ENCODE data around the gene RASAL1. TPM values are rescaled to one million over a fixed set of nuclear protein-coding genes. Genes with fewer than 3 reads are reported as not detected.

The RASAL1 gene
- total RNA-seq, 4 donors from 2014 or later = not detected

DNA sequence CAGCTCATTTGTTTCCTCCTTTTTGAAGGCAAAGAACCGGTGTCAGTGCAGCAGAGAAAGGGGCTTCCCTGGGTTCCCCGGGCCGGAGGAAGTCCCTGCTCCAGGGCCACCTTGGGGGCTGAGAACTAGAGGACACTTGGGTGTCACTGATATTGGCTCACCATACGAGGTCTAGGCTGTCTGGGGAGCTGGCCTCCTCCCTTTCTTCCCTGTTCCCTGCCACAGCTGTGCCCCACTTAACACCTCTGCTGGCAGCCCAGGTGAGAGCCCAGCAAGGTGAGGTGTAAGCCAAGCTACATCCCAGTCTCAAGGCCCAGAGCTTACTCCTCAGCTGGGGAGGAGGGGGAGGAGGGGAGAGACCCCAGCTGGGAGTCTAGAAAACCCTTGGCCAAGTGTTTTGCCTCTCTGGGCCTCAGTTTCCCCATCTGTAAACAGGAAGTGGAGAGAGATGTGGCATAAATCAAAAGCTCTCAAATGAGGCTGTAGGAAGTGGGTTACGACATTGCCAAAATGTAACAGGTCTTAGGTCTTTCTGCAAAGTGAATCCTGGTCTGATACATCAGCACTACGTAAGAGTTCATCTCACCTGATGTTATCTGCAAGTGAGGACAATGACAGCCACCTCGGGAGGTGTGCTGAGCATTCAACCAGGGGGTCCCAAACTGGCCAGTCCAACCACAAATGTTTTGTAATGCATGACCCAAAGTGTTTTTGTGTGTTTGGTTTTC, 25.5 kb downstream of the RASAL1 start:
- TF ChIP-seq, protein P1, sequence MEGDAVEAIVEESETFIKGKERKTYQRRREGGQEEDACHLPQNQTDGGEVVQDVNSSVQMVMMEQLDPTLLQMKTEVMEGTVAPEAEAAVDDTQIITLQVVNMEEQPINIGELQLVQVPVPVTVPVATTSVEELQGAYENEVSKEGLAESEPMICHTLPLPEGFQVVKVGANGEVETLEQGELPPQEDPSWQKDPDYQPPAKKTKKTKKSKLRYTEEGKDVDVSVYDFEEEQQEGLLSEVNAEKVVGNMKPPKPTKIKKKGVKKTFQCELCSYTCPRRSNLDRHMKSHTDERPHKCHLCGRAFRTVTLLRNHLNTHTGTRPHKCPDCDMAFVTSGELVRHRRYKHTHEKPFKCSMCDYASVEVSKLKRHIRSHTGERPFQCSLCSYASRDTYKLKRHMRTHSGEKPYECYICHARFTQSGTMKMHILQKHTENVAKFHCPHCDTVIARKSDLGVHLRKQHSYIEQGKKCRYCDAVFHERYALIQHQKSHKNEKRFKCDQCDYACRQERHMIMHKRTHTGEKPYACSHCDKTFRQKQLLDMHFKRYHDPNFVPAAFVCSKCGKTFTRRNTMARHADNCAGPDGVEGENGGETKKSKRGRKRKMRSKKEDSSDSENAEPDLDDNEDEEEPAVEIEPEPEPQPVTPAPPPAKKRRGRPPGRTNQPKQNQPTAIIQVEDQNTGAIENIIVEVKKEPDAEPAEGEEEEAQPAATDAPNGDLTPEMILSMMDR (IDR thresholded peaks at IDR 0.05; ENCODE audit: low read depth) = no peak

DNA sequence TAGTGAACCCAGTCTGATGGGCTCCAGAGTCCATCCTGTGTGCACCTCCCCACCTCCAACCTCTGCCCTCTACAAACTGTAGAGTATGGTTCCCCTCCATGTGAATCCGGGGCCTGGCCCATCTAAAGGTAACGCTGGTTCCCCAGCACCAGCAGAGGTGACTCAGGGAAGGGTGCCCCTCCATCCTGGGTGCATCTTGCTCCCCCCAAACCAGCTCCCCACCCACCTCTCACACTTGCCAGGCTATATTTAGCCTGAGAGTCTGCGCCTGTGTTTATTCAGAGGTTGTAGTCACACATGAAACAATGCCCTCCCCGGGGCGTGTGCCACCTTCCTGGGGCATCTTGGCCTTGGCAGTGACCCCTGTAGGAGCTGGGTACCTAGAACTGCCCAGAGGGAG, 26.2 kb downstream of the RASAL1 start:
- TF ChIP-seq, protein P1 (IDR thresholded peaks at IDR 0.05; ENCODE audit: low read depth) = no peak

DNA sequence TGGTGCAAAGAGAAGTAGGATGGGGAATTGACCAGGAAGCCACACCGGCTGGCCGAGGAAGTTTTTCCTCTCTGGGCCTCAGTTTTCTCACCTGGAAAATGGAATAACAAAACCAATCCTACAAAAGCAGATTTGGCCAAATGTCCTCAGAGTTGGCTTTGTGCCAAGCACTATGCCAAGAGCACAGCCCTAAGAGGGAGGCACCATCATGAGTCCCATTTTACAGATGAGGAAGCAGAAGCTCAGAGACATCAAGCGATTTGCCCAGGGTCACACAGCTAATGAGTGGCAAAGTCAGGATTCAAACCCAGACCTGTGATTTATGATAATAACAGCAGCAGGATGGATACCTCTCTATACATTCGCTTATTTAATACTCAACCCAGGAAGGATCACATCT, 27.3 kb downstream of the RASAL1 start:
- TF ChIP-seq, protein P1 (IDR thresholded peaks at IDR 0.05; ENCODE audit: low read depth) = no peak

DNA sequence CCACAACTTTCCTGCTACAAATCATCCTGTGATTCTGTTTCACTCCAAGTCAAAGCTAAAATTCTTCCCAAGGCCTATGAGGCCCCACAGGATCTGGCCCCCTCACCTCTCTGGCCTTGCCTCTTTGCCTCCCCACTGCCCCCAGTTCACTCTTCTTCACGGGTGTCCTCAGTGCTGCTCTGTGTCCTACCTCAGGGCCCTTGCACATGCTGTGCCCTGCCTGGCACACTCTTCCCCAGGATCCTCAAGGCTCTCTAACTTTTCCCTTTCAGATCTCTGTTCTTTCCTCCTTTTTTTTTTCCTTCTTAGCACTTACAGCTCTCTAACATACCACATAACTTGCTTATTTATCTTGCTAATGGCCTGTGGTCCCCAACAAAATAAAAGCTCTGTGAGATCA, 29.2 kb downstream of the RASAL1 start:
- TF ChIP-seq, protein P1 (IDR thresholded peaks at IDR 0.05; ENCODE audit: low read depth) = no peak

DNA sequence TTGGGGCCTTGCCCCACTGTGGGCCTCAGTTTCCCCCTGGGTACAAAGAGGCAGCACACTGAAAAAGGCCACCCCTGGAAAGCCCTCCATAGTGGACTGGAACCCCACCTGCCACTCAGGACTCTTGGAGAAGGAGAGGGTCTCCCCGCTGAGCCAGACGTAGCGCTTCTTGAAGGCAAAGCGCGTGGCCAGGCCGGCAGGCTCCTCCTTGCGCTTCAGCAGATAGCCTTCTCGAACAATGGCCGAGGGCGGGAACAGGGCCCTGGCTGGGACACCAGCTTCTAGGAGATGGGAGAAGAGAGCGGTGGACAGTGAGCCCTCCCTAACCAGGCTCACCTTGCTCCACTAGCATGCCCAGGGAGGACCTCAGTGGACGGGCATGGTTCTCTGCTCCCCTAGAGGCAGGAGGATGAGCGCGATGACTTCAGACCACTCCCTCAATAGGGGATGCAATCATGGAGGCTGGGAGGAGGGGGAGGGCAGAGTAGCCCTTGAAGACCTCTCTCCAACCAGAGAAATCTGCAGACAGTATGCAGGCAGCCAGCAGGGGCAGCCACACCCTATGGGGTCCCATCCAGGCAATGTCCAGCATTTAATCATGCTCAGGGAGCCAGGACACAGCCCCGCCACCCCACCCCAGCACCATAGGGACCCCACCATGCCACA, 29.8 kb downstream of the RASAL1 start:
- TF ChIP-seq, protein P1 (IDR thresholded peaks at IDR 0.05; ENCODE audit: low read depth) = no peak

DNA sequence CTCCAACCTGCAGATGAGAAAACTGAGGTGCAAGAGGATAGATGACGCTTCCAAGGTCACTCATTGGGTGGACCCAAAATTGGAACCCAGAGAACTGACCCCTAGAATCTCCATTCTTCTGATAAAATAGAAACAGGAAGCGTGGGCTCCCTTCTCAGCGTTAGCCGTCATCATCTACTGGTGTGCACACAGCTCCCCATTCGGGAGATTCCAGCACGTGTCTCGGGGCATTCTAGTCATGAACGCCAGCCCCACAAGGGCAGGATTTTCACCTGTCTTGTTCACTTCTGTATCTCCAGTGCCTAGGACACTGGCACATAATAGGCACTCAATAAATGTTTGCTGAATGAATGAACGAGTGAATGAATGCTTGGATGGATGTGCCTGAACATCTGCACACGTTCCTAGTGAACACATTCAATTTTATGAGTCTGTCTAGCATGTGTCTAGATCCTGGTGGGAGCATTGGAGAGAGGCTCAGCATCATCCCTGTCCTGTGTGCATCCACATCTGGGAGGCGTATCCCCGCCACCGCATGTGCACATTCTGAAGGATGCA, 30.5 kb downstream of the RASAL1 start:
- TF ChIP-seq, protein P1 (IDR thresholded peaks at IDR 0.05; ENCODE audit: low read depth) = no peak

DNA sequence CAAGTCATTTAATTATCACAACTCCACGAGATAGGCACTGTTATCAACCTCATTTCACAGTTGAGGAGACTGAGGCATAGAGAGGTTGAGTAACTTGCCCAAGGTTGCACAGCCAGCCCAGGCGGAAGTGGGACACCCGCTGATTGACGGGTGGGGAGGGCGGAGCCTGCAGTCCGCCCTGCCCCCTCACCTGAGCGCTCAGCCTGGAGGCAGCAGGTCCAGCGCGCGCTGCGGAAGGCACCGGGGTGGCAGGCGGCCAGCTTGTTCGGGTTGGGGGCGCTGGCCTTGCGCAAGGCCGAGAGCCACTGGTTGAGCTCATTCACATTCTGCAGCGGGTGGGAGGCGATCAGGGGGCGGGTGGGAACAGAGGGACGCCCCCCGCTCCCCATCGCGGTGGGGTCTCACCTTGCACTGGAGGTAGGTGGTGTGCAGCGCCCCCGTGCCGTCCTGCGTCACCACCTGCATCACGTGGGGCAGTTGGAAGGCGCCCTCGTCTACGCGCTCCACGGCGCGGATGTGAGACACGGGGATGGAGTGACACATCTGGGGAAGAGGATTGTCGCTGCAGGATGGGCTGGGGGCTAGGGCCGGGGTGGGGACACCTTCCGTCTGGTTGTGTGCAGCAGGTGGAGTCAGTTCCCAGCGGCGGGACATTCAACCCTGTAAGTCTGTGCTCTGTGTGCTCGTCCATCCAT, 31.7 kb downstream of the RASAL1 start:
- TF ChIP-seq, protein P1 (IDR thresholded peaks at IDR 0.05; ENCODE audit: low read depth) = no peak
